Liver (tissue), 9 donors: ENCODE data around the gene UFD1. TPM values are rescaled to one million over a fixed set of nuclear protein-coding genes. Genes with fewer than 3 reads are reported as not detected.

Experiments used
- DNase-seq: peaks from one replicate; pipeline ENCODE4 v3.0.0-alpha.2; 2017; ENCODE audit warnings: low spot score
- H3K27ac ChIP-seq, 2 donors: one replicate each; pipeline ENCODE4 v1.7.0; 2013; ENCODE audit warnings: inconsistent platforms in 2 of 2, low read length in 2 of 2, control low read depth in 1 of 2, low read depth in 1 of 2, mild to moderate bottlenecking in 1 of 2
- H3K27me3 ChIP-seq, 4 donors: one replicate each; pipeline versions ENCODE4 v1.6.1 to v1.7.0; 2013; ENCODE audit warnings: low read length in 3 of 4, inconsistent platforms in 1 of 4, mild to moderate bottlenecking in 1 of 4, moderate library complexity in 1 of 4; ENCODE audit not compliant: control insufficient read depth in 4 of 4, insufficient read depth in 4 of 4
- H3K36me3 ChIP-seq, 4 donors: one replicate each; pipeline versions ENCODE4 v1.6.1 to v1.7.0; 2013; ENCODE audit warnings: low read length in 3 of 4, mild to moderate bottlenecking in 3 of 4, low read depth in 1 of 4, moderate library complexity in 1 of 4; ENCODE audit not compliant: control insufficient read depth in 4 of 4, insufficient read depth in 3 of 4
- H3K4me1 ChIP-seq, 4 donors: one replicate each; pipeline versions ENCODE4 v1.6.1 to v1.7.0; 2013; ENCODE audit warnings: low read length in 3 of 4, mild to moderate bottlenecking in 3 of 4, moderate library complexity in 1 of 4; ENCODE audit not compliant: control insufficient read depth in 4 of 4, insufficient read depth in 4 of 4
- H3K4me3 ChIP-seq, 3 donors: one replicate each; pipeline versions ENCODE4 v1.6.1 to v1.7.0; 2013; ENCODE audit warnings: low read length in 3 of 3, control low read depth in 1 of 3, low read depth in 1 of 3, mild to moderate bottlenecking in 1 of 3
- H3K9ac ChIP-seq, 2 donors: one replicate each; pipeline ENCODE4 v1.7.0; 2013; ENCODE audit warnings: low read length in 2 of 2, mild to moderate bottlenecking in 2 of 2, moderate library complexity in 2 of 2, control low read depth in 1 of 2, low read depth in 1 of 2
- H3K9me3 ChIP-seq, 4 donors: one replicate each; pipeline versions ENCODE4 v1.6.1 to v1.7.0; 2013; ENCODE audit warnings: low read length in 3 of 4; ENCODE audit not compliant: control insufficient read depth in 4 of 4
- ATF3 ChIP-seq: IDR thresholded peaks from 2 replicates; pipeline ENCODE4 v1.6.1; 2016; ENCODE audit warnings: antibody characterized with exemption
- EGR1 ChIP-seq, 2 donors: IDR thresholded peaks; 2 replicates each; pipeline ENCODE4 v1.6.1; 2016 to 2018; ENCODE audit warnings: antibody characterized with exemption in 2 of 2, low read depth in 2 of 2
- FOXA1 ChIP-seq: IDR thresholded peaks from 2 replicates; pipeline ENCODE4 v1.6.1; 2016; ENCODE audit warnings: antibody characterized with exemption
- FOXA2 ChIP-seq: IDR thresholded peaks from 2 replicates; pipeline ENCODE4 v1.6.1; 2016; ENCODE audit warnings: antibody characterized with exemption
- HNF4G ChIP-seq: IDR thresholded peaks from 2 replicates; pipeline ENCODE4 v1.6.1; 2016; ENCODE audit warnings: antibody characterized with exemption
- JUND ChIP-seq, 2 donors: IDR thresholded peaks; 2 replicates each; pipeline ENCODE4 v1.6.1; 2016; ENCODE audit warnings: antibody characterized with exemption in 2 of 2
- NR2F2 ChIP-seq: IDR thresholded peaks from 2 replicates; pipeline ENCODE4 v1.6.1; 2016; ENCODE audit warnings: antibody characterized with exemption
- RAD21 ChIP-seq, 2 donors: IDR thresholded peaks; 2 replicates each; pipeline ENCODE4 v1.6.1; 2016; ENCODE audit warnings: antibody characterized with exemption in 2 of 2, mild to moderate bottlenecking in 2 of 2
- RXRA ChIP-seq, 2 donors: IDR thresholded peaks; 2 replicates each; pipeline ENCODE4 v1.6.1; 2017 to 2018; ENCODE audit warnings: antibody characterized with exemption in 2 of 2, mild to moderate bottlenecking in 1 of 2
- SP1 ChIP-seq: IDR thresholded peaks from 2 replicates; pipeline ENCODE4 v1.6.1; 2018; ENCODE audit warnings: antibody characterized with exemption, mild to moderate bottlenecking
- ZBTB33 ChIP-seq: IDR thresholded peaks from 2 replicates; pipeline ENCODE4 v1.6.1; 2016; ENCODE audit warnings: antibody characterized with exemption
- WGBS: extraction: QIAGEN DNeasy Blood & Tissue Kit; methylation state at CpG from one replicate; pipeline ENCODE4 v1.1.7; 2013; 5-methylcytosine and 5-hydroxymethylcytosine counted together
- polyA plus RNA-seq, 2 donors: library from polyadenylated mRNA; stranded (reverse) in 1 of 2; unstranded in 1 of 2; fragments of 200-250 nt in 1 of 2; fragments of >200 nt in 1 of 2; fragmentation: Nextera tagmentation in 1 of 2; extraction: Ambion mirVana in 1 of 2; gene quantifications; one replicate each; pipeline versions ENCODE4 v1.2.1 to v1.2.3, GENCODE V29; 2013 to 2015
- total RNA-seq, 2 donors: library from RNA; depleted of rRNA; stranded (reverse); fragments of >200 nt; gene quantifications; one replicate each; pipeline ENCODE4 v1.2.3, GENCODE V29; 2014
- TF ChIP-seq, protein P1 (sequence below): IDR thresholded peaks from 2 replicates; pipeline ENCODE4 v1.6.1; 2016; ENCODE audit warnings: antibody characterized with exemption, mild to moderate bottlenecking
- TF ChIP-seq, protein P2 (sequence below): IDR thresholded peaks from 2 replicates; pipeline ENCODE4 v1.6.1; 2016; ENCODE audit warnings: antibody characterized with exemption
- donor health status: healthy.
- donor health status: healthy.
- donor health status: healthy.
- donor health status: healthy.
- donor health status: healthy.

UFD1 gene
- total and polyA plus RNA-seq, 4 donors: 28.2 to 64.2 (median 54.6) TPM

DNA sequence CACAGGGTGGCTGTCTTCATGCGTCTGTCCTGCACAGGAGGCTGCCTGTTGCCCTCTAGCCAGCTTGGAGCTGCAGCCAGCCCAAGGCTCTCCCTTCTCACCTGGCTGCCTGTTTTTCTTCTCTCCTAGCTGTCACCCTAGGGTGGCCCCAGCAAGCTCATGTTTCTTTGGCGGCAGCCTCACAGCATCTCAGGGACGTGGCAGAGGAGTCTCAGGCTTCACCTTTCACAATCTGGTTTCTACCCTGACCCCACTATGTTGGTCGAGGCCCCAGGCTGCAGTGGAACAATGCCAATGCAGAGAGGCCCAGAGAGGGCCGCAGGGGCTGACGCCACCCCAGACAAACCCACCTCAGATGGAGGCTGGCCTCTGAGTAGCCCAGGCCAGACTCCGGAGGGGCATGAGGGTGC is 47.7 kb upstream of the UFD1 start (continued):
- TF ChIP-seq, protein P1, sequence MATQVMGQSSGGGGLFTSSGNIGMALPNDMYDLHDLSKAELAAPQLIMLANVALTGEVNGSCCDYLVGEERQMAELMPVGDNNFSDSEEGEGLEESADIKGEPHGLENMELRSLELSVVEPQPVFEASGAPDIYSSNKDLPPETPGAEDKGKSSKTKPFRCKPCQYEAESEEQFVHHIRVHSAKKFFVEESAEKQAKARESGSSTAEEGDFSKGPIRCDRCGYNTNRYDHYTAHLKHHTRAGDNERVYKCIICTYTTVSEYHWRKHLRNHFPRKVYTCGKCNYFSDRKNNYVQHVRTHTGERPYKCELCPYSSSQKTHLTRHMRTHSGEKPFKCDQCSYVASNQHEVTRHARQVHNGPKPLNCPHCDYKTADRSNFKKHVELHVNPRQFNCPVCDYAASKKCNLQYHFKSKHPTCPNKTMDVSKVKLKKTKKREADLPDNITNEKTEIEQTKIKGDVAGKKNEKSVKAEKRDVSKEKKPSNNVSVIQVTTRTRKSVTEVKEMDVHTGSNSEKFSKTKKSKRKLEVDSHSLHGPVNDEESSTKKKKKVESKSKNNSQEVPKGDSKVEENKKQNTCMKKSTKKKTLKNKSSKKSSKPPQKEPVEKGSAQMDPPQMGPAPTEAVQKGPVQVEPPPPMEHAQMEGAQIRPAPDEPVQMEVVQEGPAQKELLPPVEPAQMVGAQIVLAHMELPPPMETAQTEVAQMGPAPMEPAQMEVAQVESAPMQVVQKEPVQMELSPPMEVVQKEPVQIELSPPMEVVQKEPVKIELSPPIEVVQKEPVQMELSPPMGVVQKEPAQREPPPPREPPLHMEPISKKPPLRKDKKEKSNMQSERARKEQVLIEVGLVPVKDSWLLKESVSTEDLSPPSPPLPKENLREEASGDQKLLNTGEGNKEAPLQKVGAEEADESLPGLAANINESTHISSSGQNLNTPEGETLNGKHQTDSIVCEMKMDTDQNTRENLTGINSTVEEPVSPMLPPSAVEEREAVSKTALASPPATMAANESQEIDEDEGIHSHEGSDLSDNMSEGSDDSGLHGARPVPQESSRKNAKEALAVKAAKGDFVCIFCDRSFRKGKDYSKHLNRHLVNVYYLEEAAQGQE: no peak

- Histone ChIP-seq H3K9ac (no peak overlapping the region), H3K9me3 (no peaks in the 10 kb centered on the region), H3K4me3 (no peak overlapping the region), H3K4me1 (peaks cover 4 to 22% (median 9%) of the 10 kb centered on the region in 4 donors), H3K36me3 (no peaks in the 10 kb centered on the region), H3K27ac (no peak overlapping the region), H3K27me3 (peaks cover 0 to 10% (median 5%) of the 10 kb centered on the region in 4 donors)
- no peak for DNase-seq
- WGBS: 96% methylated on average over 11 of the region's 11 CpGs
- TF ChIP-seq ZBTB33 (no peak), JUND (IDR thresholded peaks at IDR 0.05) (no peak), NR2F2 (no peak), RXRA (IDR thresholded peaks at IDR 0.05) (no peak), HNF4G (no peak), RAD21 (IDR thresholded peaks at IDR 0.05) (no peak), FOXA2 (no peak), FOXA1 (no peak), ATF3 (no peak), SP1 (no peak), EGR1 (IDR thresholded peaks at IDR 0.05; ENCODE audit: low read depth in 2 of 2) (no peak)
- TF ChIP-seq, protein P1: no peak
- TF ChIP-seq, protein P2, sequence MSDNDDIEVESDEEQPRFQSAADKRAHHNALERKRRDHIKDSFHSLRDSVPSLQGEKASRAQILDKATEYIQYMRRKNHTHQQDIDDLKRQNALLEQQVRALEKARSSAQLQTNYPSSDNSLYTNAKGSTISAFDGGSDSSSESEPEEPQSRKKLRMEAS: no peak
Observed at GRCh38 chr22:19526076-19526701, 47.2 kb upstream of the UFD1 start.
